Measurements from ENCODE around the gene ACOXL.
"Not testable (repeated sequence)": the region's sequence is repeated elsewhere in the genome, so short reads cannot be mapped to it uniquely, and the experiment has no call there.

The ACOXL gene

DNA sequence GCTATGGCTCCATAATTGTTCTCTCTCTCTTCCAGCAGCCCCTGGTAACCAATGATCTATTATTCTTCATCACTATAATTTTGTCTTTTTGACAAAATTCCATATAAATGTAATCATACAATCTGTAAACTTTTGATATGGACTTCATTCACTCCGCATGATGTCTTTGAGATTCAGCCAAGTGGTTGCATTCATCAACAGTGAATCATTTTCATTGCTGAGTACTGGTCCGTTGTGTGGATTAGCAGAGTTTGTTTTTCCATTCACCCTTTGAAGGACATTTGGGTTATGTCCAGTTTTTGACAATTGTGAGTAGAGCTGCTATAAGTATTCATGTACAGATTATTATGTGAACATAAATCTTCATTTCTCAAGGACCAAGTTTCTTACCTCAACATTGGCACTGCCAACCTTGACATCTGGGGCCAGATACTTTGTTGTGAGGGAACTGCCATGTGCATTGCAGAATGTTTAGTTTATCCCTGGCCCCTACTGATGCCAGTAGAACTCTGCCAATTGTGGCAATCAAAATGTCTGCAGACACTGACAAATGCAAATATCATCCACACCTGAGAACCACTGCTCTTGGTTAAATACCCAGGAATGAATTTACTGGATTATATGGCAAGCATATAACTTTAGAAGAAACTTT, 340.0 kb downstream of the ACOXL start:
- no peak overlapping the region for H2AFZ ChIP-seq (ENCODE audit: low read depth, low read length, severe bottlenecking)
- H4K20me1 ChIP-seq (ENCODE audit: low read depth, low read length) = no peaks in the 10 kb centered on the region
- H3K9me2 ChIP-seq (replicated peaks; ENCODE audit: insufficient read depth, low read length) = no peaks in the 10 kb centered on the region
- H3F3A ChIP-seq (ENCODE audit: insufficient read depth) = no peaks in the 10 kb centered on the region
- no peaks in the 10 kb centered on the region for H3K36me3 ChIP-seq (ENCODE audit: low read length)
- H3K9me3 ChIP-seq (ENCODE audit: insufficient read depth, low read length) = no peaks in the 10 kb centered on the region
- no peaks in the 10 kb centered on the region for H3K79me2 ChIP-seq (ENCODE audit: insufficient read depth, low read length)
- no peak overlapping the region for H3K4me2 ChIP-seq (ENCODE audit: low read depth, low read length, poor library complexity, severe bottlenecking)
- no peak overlapping the region for H3K27ac ChIP-seq (ENCODE audit: low read depth, low read length)
- H3K9ac ChIP-seq (ENCODE audit: low read length) = no peak overlapping the region
- no peak for TF ChIP-seq EZH2phosphoT487 (conservative IDR thresholded peaks at IDR 0.05; ENCODE audit: low read length)
- TF ChIP-seq, protein P1, sequence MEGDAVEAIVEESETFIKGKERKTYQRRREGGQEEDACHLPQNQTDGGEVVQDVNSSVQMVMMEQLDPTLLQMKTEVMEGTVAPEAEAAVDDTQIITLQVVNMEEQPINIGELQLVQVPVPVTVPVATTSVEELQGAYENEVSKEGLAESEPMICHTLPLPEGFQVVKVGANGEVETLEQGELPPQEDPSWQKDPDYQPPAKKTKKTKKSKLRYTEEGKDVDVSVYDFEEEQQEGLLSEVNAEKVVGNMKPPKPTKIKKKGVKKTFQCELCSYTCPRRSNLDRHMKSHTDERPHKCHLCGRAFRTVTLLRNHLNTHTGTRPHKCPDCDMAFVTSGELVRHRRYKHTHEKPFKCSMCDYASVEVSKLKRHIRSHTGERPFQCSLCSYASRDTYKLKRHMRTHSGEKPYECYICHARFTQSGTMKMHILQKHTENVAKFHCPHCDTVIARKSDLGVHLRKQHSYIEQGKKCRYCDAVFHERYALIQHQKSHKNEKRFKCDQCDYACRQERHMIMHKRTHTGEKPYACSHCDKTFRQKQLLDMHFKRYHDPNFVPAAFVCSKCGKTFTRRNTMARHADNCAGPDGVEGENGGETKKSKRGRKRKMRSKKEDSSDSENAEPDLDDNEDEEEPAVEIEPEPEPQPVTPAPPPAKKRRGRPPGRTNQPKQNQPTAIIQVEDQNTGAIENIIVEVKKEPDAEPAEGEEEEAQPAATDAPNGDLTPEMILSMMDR (IDR thresholded peaks at IDR 0.05; ENCODE audit: insufficient read depth, low read length, poor library complexity, severe bottlenecking) = no peak
- H3K27me3 ChIP-seq (ENCODE audit: low read length) = no peaks in the 10 kb centered on the region
- H3K4me3 ChIP-seq (ENCODE audit: insufficient read depth, low read length, poor library complexity, severe bottlenecking) = no peak overlapping the region

DNA sequence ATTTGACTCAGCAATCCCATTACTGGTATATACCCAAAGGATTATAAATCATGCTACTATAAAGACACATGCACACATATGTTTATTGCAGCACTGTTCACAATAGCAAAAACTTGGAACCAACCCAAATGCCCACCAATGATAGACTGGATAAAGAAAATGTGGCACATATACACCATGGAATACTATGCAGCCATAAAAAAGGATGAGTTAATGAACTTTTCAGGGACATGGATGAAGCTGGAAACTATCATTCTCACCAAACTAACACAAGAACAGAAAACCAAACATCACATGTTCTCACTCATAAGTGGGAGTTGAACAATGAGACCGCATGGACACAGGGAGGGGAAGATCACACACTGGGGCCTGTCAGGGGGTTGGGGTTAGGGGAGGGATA, 350.3 kb downstream of the ACOXL start:
- not testable (repeated sequence) for H3F3A ChIP-seq (ENCODE audit: insufficient read depth); H3K27ac ChIP-seq (ENCODE audit: low read depth, low read length); H3K9me2 ChIP-seq (replicated peaks; ENCODE audit: insufficient read depth, low read length); H2AFZ ChIP-seq (ENCODE audit: low read depth, low read length, severe bottlenecking); H3K9me3 ChIP-seq (ENCODE audit: insufficient read depth, low read length); H3K4me2 ChIP-seq (ENCODE audit: low read depth, low read length, poor library complexity, severe bottlenecking); H3K27me3 ChIP-seq (ENCODE audit: low read length); H3K9ac ChIP-seq (ENCODE audit: low read length); H3K4me3 ChIP-seq (ENCODE audit: insufficient read depth, low read length, poor library complexity, severe bottlenecking); H4K20me1 ChIP-seq (ENCODE audit: low read depth, low read length); H3K79me2 ChIP-seq (ENCODE audit: insufficient read depth, low read length); H3K36me3 ChIP-seq (ENCODE audit: low read length)

GRCh38 chr2:111091811-111092211, 359.4 kb downstream of the ACOXL start:
- Histone ChIP-seq H3K79me2 (ENCODE audit: insufficient read depth, low read length) (no peaks in the 10 kb centered on the region), H4K20me1 (ENCODE audit: low read depth, low read length) (no peaks in the 10 kb centered on the region), H3K36me3 (ENCODE audit: low read length) (no peaks in the 10 kb centered on the region), H3K27me3 (ENCODE audit: low read length) (no peaks in the 10 kb centered on the region), H3K9me3 (ENCODE audit: insufficient read depth, low read length) (no peaks in the 10 kb centered on the region), H3F3A (ENCODE audit: insufficient read depth) (no peaks in the 10 kb centered on the region), H3K9me2 (replicated peaks; ENCODE audit: insufficient read depth, low read length) (no peaks in the 10 kb centered on the region), H3K9ac (ENCODE audit: low read length) (no peak overlapping the region), H2AFZ (ENCODE audit: low read depth, low read length, severe bottlenecking) (no peak overlapping the region), H3K4me3 (ENCODE audit: insufficient read depth, low read length, poor library complexity, severe bottlenecking) (no peak overlapping the region), H3K27ac (ENCODE audit: low read depth, low read length) (no peak overlapping the region), H3K4me2 (ENCODE audit: low read depth, low read length, poor library complexity, severe bottlenecking) (no peak overlapping the region)
- TF ChIP-seq, protein P1 (IDR thresholded peaks at IDR 0.05; ENCODE audit: insufficient read depth, low read length, poor library complexity, severe bottlenecking) = no peak
- TF ChIP-seq EZH2phosphoT487 (conservative IDR thresholded peaks at IDR 0.05; ENCODE audit: low read length) = no peak

GRCh38 chr2:111094691-111095090, 362.3 kb downstream of the ACOXL start:
- no peaks in the 10 kb centered on the region for H3K9me2 ChIP-seq (replicated peaks; ENCODE audit: insufficient read depth, low read length)
- TF ChIP-seq, protein P1 (IDR thresholded peaks at IDR 0.05; ENCODE audit: insufficient read depth, low read length, poor library complexity, severe bottlenecking) = no peak
- TF ChIP-seq EZH2phosphoT487 (conservative IDR thresholded peaks at IDR 0.05; ENCODE audit: low read length) = no peak
- no peaks in the 10 kb centered on the region for H3K79me2 ChIP-seq (ENCODE audit: insufficient read depth, low read length)
- H3K4me3 ChIP-seq (ENCODE audit: insufficient read depth, low read length, poor library complexity, severe bottlenecking) = no peak overlapping the region
- no peaks in the 10 kb centered on the region for H3K9me3 ChIP-seq (ENCODE audit: insufficient read depth, low read length)
- no peak overlapping the region for H3K9ac ChIP-seq (ENCODE audit: low read length)
- no peaks in the 10 kb centered on the region for H3F3A ChIP-seq (ENCODE audit: insufficient read depth)
- H3K4me2 ChIP-seq (ENCODE audit: low read depth, low read length, poor library complexity, severe bottlenecking) = no peak overlapping the region
- no peaks in the 10 kb centered on the region for H3K36me3 ChIP-seq (ENCODE audit: low read length)
- H3K27me3 ChIP-seq (ENCODE audit: low read length) = no peaks in the 10 kb centered on the region
- H2AFZ ChIP-seq (ENCODE audit: low read depth, low read length, severe bottlenecking) = no peak overlapping the region
- no peaks in the 10 kb centered on the region for H4K20me1 ChIP-seq (ENCODE audit: low read depth, low read length)
- H3K27ac ChIP-seq (ENCODE audit: low read depth, low read length) = no peak overlapping the region
